Measurements from ENCODE around the gene NPAS3.

NPAS3 gene

DNA sequence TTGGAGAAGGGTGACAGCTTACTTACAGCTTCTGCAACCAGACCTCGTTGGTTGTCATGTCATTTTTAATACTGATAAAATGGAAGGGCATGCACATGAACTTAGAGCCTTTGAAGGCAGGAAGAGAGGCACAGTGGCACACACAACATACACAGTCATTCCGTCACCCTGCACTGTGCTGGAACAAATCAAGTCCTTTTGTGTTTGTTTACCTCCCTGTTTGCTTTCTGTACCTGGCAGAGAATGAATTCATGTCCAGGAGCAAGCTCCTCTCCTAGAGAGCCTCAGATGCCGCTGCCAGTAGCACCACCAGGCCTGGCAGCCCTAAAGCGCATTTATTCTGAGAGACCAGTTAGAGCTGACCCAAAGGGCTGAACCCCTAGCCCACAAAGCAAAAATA is 551.9 kb downstream of the NPAS3 start:
- no peak for DNase-seq

DNA sequence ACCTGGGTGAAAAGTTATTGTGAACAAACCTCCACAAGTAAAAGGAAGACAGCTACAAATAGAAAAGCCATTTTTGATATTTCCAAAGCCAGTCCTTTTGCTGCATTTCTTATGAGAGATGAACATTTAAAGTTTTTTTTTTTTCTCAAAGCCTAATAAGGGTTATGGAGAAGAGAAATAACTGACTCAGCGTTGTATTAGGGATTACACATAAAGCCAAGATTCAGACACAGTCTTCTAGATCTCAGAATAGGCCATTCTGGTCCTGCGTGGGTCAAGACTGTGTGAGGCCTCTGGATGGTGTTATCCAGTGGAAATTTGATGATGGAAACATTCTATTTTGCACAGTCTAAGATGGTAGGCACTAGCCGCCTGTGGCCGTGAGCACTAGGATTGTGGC is 552.4 kb downstream of the NPAS3 start:
- DNase-seq = no peak

GRCh38 chr14:33492491-33492890 is 553.8 kb downstream of the NPAS3 start:
- DNase-seq = no peak

DNA sequence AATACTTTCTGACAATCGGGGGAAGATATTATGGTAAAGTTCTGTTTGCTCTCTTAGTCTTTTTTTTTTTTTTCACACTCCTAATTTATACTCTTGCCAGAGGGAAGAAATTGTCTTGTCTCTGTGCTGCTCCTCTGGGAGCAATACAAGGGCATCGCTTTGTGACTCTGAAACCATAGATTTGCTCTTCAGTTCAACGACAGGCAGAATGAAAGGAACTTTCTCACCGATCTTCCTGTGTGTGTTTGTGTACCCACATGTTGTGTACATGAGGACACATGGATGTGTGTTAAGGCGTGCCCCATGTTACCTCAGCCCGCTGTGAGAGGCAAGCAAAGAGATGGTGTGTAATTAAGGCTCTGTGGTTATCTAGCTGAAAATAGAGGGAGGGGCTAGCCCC is 554.6 kb downstream of the NPAS3 start:
- no peak for DNase-seq

DNA sequence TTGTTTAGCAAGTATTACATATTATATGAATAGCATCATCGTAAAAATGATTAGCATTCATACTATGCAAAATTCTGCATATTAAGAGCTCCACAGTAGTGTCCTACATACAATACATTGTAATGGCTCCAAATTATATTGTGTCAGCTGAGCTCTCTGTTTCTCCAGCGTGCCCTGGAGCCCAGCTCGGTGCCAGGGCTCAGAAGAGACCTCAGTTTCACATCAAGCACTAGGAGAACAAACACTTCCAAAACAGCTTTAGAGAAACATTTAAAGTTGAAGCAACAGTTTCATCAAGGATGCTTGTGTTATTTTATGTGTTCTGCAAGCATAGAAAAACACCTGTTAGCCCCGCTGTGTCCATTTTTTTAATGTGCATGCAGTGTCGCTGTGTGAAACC is 555.3 kb downstream of the NPAS3 start:
- DNase-seq = no peak

GRCh38 chr14:33499687-33500086 is 561.0 kb downstream of the NPAS3 start:
- DNase-seq = no peak

DNA sequence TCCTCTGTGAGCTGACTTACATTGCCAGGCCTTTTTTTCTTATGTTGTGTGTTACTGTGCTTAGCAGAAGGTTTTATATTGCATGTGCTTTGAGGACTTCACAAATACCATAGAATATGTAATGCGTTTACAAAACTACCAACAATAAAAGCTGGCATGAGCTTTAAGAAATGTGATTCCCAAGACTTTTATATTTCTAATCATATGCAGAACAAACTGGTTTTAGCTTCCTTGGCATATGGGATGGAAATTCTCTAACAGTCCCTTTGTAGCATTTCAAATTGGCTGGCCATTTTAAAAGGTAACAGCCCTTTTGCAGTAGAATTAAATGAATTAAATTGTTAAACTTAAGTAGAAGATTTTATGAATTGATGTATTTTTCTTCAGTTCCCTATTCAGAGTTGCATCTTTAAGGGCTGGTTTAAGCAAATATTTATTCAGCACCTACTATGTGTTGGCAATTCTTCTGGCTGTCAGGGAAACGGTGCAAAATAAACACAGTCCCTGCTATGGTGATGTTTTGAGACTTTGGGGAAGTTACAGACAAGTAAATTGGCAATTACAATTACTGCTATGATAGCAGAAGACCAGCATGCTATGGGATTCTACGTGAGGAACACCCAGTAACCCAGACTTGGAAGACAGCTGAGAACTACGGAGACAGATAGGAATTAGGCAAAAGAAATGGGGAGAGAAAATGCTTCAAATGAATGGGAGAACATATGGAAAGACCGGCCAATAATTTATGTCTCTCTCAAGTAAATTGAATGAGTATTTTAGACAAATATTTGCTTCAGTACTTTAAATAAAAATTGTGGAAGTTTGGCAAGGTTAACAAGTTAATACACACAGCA is 565.8 kb downstream of the NPAS3 start:
- no peak for DNase-seq

- DNase-seq = no peak
Measured at GRCh38 chr14:33505266-33505962, 566.7 kb downstream of the NPAS3 start.

- DNase-seq = no peak
Measured at GRCh38 chr14:33505963-33506329, 567.3 kb downstream of the NPAS3 start.

DNA sequence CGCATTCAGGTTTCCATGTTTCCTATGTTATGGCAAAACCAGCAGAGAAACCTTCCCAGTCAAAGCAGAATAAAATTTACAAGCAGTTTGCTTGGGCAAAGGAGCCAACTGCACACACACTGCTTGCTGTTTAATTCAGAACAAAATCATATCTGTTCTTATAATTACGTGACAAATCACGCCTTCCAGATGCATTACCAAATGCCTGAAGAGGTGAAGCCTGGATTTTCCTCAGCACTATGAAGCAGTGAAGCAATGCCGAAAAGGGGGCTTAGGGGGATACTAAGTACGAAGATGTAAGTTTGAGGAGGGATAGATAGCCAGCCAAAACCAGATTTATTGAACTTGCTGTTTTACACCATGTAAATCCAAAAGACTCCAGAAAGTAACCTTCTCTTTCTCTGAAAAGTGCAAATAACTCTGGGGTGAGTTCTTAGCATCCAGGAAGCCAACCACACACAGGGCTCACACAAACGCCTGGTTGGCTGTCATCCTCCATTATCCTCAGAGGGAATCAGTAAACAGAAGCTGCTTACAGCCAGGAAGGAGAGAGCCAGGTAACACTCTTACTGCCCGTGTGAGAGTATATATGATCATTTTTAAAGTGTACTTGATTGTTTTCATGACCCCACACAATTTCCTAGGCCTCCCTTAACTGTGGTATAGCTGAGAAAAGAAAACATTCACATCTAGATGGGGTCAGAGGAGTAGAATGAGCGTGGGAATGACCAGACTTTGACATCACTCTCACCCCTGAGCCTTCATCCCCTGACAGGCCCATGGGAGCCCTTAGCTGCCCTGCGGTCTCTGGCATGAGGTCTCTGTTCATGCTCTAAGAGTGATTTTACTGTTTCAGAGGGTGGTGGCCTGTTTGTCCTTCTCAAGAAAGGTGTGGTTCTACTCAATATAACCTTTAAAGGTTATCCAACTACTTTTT is 569.7 kb downstream of the NPAS3 start:
- no peak for DNase-seq

DNA sequence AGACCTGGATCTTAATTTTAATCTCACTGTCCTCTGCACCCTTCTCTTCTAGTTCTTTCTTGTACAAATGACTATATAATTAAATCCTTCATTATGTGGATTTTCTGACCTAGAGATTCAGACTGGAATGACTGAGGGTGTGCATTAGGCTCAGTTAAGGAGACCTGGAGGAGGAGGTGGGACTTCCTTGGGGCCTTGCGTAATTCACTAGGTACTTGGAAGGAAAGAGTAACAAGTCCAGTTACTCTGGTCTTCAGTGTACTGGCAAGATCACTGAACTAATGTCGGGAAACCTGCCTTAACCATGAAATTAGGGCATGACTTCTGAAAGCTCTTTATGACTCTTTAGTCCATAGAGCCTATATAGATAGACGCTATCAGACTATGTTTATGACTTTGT is 570.8 kb downstream of the NPAS3 start:
- no peak for DNase-seq

GRCh38 chr14:33510063-33510481 is 571.4 kb downstream of the NPAS3 start:
- DNase-seq = no peak

DNA sequence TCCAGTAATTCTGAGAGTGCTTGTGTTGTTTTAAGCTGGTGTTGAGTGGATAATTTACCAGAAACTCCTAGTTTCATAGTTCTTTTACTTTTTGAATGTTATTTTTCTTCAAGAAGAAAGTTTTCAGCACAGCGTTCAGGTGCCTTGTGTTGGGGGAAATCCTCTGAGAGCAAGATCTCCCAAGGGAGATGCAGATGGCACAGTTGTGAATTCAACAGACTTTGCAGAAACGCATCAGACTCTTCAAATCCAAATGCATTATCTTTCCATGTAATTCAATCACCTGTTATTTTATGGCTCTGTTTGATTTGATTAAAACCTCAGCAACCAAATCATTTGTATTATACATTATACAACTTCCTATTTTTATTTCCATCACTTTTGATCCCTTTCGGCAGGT is 572.3 kb downstream of the NPAS3 start:
- no peak for DNase-seq

- no peak for DNase-seq
Measured at GRCh38 chr14:33511851-33512640, 573.4 kb downstream of the NPAS3 start.

GRCh38 chr14:33515441-33515840 is 576.8 kb downstream of the NPAS3 start:
- no peak for DNase-seq

DNA sequence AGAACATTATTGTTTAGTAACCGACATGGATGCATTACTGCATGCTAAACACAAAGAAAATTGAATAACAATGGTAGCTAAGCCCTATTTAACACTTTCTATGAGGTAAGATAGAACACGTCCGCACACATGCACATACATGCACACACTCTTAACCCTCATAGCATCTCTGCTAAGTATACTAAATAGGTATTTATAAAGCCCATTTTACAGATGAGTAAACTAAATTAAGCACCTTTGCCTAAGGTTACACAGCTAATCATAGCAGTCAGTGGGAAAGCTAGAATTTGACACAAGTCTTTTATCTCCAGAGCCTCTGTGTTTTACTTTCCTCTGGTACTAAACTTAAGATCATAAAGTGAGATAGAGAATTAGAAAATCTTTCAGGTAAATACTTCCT is 577.2 kb downstream of the NPAS3 start:
- no peak for DNase-seq

DNA sequence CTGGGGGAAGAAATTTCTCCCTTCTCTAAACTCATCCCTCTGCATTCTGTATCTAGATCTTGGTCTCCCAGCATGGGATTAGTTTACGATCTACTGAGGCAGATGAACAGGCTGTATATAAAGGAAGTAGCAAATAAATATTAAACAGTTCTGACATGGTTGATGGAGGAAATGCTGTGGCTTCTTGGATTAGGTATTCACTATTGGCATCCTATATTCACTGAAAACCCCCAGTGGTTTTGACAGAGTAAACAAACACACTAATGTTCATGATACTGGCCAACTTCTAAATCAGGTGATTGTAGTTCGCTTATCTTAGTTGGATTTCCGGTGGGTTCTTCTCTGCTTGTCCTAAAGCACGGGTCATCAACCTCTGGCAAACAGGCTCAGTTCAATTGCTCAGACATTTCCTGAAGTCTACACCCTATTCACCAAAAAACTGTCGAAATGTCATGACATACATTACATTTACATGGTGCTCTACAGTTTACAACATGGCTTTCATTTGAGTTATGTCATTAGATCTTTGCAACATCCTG is 578.3 kb downstream of the NPAS3 start:
- no peak for DNase-seq

GRCh38 chr14:33521192-33521591 is 582.5 kb downstream of the NPAS3 start:
- DNase-seq = no peak

DNA sequence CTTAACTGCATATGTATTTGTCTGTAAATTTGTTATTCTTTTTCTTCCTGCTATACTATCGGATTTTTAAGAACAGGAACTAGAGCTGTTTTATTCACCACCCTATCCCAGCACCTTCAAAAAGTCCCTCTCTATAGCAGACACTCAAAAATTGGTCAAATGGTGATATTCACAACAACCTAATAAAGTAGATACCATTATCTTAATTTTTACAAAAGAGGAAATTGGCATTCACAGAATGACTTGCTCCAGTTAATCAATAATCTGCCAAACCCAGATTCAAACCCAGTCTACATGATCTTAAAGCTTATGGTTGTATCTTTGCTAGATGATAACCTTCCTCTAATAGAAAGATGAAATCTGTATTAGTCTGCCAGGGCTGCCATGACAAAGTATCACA is 585.6 kb downstream of the NPAS3 start:
- no peak for DNase-seq

DNA sequence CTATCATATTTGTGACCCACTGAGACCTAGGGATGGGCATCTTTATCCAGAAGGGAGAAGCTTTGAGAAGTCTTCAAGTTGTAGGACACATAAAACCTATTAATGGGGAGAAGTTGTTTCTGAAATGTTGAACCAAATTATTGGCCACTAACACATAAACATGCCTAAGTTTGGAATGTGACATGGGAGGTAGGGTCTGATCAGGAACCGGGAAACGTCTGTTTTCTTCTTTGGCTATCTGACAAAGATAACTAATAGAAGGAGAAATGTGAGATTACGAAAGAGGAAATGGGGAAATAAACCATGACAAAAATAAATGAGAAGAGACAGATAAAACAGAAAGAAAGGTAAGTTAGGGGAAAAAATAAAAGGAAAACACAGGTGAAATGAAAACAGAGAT is 586.9 kb downstream of the NPAS3 start:
- no peak for DNase-seq

DNA sequence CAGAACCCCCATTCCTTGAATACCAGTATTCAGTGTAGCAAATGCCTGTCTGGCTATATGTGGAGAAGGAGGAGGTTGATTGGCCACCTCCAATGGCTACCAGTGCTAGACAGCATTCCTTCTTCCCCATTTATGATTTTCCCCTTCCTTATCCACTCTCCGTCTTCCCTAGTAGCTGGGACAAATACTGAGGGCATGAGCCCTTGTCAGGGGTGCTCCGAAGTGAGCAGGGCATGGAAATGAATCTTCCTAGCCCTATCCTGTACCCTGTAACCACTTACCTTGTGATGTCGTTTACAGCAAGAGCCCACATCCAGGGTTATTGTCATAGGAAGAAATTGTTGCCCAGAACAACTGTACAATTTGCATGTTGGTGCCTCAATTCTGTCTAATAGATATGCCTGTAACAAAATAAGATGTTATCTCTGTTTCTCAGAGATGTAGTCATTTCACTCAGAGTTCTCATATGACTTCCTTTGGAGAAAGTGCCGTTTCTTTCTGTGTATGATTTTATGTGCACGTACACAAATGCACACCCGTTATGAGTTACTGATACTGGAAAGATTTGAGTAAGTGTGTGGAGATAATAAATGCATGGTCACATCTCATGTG is 588.5 kb downstream of the NPAS3 start:
- DNase-seq = no peak

DNA sequence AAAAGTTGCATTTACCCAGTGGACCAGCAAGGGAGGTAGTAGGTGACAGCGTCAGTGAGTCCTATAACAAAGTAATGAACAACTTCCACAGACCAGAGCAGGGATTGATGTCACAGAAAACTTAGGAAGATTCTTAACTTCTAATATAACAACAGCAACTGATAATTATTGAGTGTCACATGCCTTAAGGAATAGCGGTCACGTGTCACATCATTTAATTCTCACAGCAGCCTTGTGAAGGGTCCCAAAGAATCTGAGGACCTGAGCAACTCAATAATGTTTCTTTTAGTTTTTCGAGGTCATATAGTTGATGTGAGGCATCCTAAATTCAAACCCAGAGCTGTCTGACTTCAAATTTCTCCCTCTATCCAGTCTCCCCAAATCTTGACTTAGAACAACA is 590.0 kb downstream of the NPAS3 start:
- DNase-seq = no peak
